ENCODE measurements around the gene ATP8A2. TPM values are rescaled to one million over a fixed set of nuclear protein-coding genes. Genes with fewer than 3 reads are reported as not detected.
A peak's percentile ranks its signal among the peaks of the same experiment; 100 is the strongest.
"Not testable (repeated sequence)": the region's sequence is repeated elsewhere in the genome, so short reads cannot be mapped to it uniquely, and the experiment has no call there.

Gene ATP8A2
- polyA plus RNA-seq, 4 donors = 5.2 to 11.3 (median 6.8) TPM

GRCh38 chr13:25783601-25784024 lies 411.8 kb downstream of the ATP8A2 start:
- DNase-seq (ENCODE audit: low read depth in 4 of 4, low spot score in 3 of 4) = no peak

DNA sequence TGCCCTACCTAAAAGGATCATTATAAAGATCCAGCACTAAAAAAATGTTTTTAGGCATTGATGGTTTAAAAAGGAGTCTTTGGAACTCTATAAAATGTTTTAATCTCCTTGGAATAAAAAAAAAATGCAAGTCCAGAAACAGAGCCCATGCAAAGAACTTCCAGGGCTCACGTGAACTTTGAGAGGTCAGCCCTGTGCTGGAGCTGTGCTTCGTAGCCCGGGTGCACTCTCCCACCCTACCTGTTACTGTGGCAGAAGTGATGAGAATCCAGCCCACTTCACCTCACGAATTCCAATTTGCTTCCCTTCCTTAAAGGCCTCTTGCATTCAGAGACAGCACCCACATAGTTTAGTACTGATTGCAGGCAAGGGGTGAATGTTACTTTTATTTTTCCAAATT lies 412.3 kb downstream of the ATP8A2 start:
- no peak for DNase-seq (ENCODE audit: low read depth in 4 of 4, low spot score in 3 of 4)

GRCh38 chr13:25790137-25790536 lies 418.4 kb downstream of the ATP8A2 start:
- not testable (repeated sequence) for DNase-seq (ENCODE audit: low read depth in 4 of 4, low spot score in 3 of 4)

- no peak for DNase-seq (ENCODE audit: low read depth in 4 of 4, low spot score in 3 of 4)
These were observed 423.5 kb downstream of the ATP8A2 start for GRCh38 chr13:25795277-25795676.

- no peak for DNase-seq (ENCODE audit: low read depth in 4 of 4, low spot score in 3 of 4)
These were observed 424.7 kb downstream of the ATP8A2 start for GRCh38 chr13:25796474-25796873.

DNA sequence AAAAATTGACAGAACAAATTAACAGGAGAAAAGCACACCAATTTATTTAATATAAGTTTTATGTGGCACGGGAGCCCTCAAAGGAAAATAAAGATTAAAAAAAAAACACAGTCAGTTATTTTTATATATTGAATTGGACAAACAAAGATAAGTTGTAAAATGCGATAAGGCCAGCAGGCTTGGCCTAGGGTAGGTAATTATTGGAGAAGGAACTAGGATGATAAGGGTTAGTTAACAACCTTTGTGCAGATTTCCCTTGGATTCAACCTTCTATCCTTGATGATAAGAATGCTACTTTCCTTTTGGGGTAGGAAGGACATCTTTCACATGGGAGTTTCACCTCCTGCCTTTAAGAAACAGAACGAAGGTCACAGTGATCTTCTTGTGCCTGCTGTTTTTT lies 427.2 kb downstream of the ATP8A2 start:
- DNase-seq (ENCODE audit: low read depth in 4 of 4, low spot score in 3 of 4) = no peak

- no peak for DNase-seq (ENCODE audit: low read depth in 4 of 4, low spot score in 3 of 4)
These were observed 428.7 kb downstream of the ATP8A2 start for GRCh38 chr13:25800523-25800922.

DNA sequence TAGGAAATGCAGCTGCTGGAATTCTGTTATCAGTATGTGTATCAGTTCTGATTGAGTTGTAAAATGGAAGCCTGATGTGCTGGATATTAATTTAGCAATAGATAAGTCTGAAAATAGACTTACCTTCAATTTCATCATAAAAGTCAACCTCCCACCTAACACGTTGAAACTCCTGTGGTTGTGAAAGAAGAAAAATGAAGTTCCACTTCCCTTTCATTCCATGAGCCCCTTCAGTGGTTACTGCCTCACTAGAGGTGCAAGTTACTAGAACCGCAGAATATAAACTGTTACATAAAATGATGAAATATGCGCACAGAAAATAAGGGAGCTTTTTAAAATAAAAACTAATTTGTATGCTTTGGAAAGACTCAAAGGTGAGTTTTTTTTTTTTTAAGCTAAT lies 430.8 kb downstream of the ATP8A2 start:
- no peak for DNase-seq (ENCODE audit: low read depth in 4 of 4, low spot score in 3 of 4)

GRCh38 chr13:25803641-25804040 lies 431.9 kb downstream of the ATP8A2 start:
- DNase-seq (ENCODE audit: low read depth in 4 of 4, low spot score in 3 of 4) = no peak

DNA sequence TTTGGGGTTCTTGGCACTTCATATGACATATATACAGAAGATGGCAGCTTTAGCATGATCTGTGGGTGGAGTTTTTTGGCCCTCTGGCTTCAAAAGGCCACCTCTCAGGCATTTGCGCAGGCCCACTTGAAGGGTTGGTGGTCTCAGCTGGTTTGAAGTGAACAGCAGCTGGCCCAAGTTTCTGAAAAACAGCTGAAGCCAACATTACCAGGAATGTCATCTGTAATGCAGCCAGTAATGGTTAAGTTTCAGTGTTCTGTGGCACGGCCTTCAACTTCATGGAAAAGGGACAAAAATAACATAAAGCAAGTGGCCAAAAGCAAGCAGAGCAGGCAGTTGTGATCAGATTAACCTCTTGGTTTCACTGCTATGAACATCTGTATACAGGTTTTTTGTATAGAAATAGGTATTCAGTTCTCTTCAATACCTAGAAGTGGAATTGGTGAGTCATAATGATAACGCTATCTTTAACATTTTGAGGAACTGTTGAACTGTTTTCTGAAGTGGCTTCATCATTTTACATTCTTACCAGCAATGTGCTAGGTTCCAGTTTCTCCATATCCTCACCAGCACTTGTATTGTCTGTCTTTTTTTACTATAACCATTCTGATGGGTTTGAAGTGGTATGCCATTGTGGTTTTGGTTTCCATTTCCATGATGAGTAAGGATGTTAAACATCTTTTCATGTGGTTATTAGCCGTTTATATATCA lies 434.6 kb downstream of the ATP8A2 start:
- no peak for DNase-seq (ENCODE audit: low read depth in 4 of 4, low spot score in 3 of 4)

DNA sequence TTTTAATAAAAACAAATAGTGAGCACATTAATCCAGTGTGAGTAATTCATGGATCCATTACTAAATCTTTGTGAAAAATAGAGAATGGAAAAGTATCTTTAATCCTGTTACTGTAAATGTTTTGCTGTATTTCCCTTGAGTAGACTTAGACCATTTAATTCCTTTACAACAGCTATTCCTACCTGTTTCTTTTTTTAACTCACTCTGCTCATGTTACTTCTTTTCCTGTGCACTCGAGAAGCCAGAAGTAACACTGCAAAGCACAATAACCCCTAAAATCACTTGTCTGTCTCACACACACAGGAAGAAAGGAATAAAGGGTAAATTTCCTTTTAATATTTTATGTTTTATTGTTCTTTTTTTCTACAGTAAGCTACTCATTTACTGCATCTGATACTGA lies 435.8 kb downstream of the ATP8A2 start:
- DNase-seq (ENCODE audit: low read depth in 4 of 4, low spot score in 3 of 4) = no peak

DNA sequence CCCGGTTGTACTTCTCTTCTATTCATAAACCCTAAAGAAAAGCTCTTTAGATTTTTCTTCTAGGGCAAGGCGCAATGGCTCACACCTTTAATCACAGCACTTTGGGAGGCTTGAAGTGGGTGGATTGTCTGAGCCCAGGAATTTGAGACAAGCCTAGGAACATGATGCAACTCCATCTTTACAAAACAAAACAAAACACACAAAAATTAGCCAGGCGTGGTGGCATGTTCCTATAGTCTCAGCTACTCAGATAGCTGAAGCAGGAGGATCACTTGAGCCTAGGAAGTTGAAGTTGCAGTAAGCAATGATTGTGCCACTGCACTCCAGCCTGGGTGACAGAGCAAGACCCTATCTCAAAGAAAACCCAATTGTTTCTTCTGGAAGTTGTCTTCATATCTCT lies 439.7 kb downstream of the ATP8A2 start:
- no peak for DNase-seq (ENCODE audit: low read depth in 4 of 4, low spot score in 3 of 4)

DNA sequence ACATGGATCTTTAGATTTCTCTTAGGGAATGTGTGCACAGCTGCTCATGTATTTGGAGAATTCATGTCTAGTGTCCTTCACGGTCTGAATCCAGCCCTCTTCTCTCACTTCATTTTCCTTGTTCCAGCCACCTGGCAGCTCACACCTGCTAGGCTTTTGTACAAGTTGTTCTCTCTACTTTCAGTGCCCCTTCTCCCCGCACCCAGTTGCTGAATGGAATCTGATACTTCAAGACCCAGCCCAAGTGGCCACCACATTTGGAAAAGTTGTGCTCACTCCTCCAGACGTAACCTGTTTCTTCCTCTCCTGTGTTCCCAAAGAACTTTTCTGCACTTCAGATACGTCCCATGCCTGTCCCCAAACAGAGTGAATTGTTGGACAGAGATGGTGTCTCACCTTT lies 444.5 kb downstream of the ATP8A2 start:
- DNase-seq (ENCODE audit: low read depth in 4 of 4, low spot score in 3 of 4) = no peak

GRCh38 chr13:25819856-25820530 lies 448.2 kb downstream of the ATP8A2 start:
- no peak for DNase-seq (ENCODE audit: low read depth in 4 of 4, low spot score in 3 of 4)

DNA sequence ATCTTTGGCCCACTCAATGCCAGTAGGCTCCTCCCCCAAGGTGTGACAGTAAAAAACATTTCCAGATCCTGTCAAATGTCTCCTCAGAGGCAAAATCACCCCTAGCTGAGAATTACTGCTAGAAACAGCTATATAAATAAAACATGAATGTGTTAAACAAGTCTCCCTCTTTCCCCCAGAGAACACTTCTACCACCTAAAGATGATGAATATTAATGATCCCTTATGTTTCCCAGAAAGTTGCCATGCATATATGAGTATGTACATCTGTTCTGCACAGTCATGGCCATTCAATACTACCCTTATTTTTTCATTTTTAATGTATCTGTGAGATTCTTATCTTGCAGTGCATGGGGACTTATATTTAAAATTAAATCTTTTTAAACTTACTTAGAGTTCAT lies 450.0 kb downstream of the ATP8A2 start:
- DNase-seq (ENCODE audit: low read depth in 4 of 4, low spot score in 3 of 4) = no peak

GRCh38 chr13:25827221-25827620 lies 455.4 kb downstream of the ATP8A2 start:
- DNase-seq (ENCODE audit: low read depth in 4 of 4, low spot score in 3 of 4) = not testable (repeated sequence)

DNA sequence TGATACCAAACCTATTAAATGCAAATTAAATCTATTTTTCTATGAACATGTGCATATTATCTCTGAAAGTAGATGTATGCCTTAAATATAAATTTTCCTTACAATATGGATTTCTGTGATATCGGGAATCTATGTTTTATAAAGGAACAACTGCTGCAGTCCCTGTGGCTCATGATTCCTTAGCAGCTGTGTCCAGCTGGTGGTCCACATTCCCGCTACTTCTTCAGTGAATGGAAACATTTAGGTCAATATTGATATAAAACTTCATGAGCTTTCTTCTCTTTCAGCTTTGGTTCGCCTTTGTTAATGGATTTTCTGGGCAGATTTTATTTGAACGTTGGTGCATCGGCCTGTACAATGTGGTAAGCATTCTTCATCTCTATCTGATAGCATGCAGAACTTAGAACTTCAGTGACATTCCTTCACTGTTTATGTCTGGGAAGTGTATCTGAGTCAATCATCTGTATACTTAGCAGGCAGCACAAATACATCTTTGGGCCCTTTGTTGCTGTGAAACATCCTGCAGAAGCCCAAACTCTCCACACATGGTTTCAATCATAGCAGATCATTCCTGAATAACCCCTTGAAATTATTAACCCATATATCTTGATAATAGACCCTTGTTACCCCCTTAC lies 456.2 kb downstream of the ATP8A2 start:
- peak; percentile 62 to 74 (median 66) for DNase-seq (ENCODE audit: low read depth in 4 of 4, low spot score in 3 of 4)

DNA sequence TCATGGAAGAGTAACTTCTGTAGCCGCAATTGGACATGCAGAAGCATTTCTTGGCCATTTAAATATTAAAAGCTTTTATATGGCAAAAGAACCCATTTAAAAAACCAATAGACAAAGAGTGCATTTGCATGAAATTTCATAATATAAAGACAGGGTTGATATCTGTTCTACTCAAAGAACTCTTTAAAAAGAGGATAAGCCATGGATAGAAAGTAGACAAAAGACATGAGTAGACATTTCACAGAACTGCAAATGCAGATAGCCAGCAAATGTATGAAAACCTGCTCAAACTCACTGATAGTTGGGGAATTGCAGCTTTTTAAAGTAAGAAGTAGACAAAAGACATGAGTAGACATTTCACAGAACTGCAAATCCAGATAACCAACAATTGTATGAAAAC lies 462.0 kb downstream of the ATP8A2 start:
- no peak for DNase-seq (ENCODE audit: low read depth in 4 of 4, low spot score in 3 of 4)

DNA sequence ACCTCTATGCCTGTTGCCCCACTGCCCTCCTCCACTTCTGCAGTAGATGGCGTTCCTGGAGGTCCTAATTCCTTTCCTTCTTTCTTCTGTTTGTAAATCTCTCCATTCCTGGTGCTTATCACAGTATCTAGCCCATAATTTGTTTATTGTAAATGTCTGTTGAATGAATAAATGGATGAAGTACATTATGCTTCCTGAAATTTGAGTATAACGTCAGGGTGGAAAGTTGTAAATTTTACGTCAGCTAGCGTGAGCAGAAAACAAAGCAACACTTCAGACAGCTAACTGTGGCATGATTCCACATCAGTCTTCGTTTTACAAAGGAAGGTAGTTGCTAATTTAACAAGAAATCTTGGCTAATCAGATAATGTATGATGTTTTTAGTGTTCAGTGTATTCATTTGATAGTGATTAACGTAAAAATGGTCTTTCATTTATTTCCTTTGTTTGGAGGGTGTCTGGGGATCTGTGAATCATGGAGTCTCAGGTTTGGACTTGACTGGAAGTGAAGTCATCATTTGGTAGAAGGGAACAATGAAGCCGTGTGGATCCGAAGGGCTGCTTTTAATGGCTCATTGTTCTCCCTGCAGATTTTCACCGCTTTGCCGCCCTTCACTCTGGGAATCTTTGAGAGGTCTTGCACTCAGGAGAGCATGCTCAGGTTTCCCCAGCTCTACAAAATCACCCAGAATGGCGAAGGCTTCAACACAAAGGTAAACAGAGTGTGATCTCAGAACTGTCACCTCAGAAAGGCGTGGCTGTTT lies 465.0 kb downstream of the ATP8A2 start:
- DNase-seq (ENCODE audit: low read depth in 4 of 4, low spot score in 3 of 4) = no peak

GRCh38 chr13:25839371-25839770 lies 467.6 kb downstream of the ATP8A2 start:
- peak in 1 of 4 donors; percentile 47 for DNase-seq (ENCODE audit: low read depth in 4 of 4, low spot score in 3 of 4)

DNA sequence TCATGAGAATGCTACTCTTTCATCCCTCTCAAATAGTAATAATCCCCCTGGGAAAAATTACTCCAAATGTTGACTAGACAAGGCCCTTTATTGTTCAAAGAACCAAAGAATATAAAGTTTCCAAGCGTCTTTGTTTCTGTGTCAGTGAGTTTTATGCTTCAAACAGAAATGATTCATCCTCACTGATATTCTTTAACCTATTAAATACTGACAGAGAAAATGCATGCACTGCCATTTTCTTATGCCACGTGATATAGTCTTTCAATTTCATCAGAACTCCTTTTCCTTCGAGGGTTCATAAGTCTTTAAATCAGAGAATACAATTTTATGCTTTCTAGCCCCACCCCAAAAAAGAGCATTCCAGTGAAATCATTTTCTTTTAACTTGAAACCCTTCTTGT lies 468.5 kb downstream of the ATP8A2 start:
- no peak for DNase-seq (ENCODE audit: low read depth in 4 of 4, low spot score in 3 of 4)

Data from left renal pelvis (tissue), 4 donors.